ENCODE results near the gene OR5AP2. TPM values are rescaled to one million over a fixed set of nuclear protein-coding genes. Genes with fewer than 3 reads are reported as not detected.

OR5AP2 gene
- total and polyA plus RNA-seq, 2 donors (not counting 3 experiments of a cell fraction or from before 2014, with no cell fraction given) = not detected

GRCh38 chr11:56624661-56625110 lies 17.6 kb downstream of the OR5AP2 start:
- intact Hi-C loops (cut with micrococcal nuclease) = no loop called here
- Histone ChIP-seq H3K9ac (replicated peaks; ENCODE audit: extremely low read depth, insufficient read depth, low read length) (no peak overlapping the region), H3K4me1 (ENCODE audit: control insufficient read depth, extremely low read depth, insufficient read depth, low read length) (no peaks in the 10 kb centered on the region), H3K4me3 (replicated peaks in 1 of 3; ENCODE audit: insufficient read depth in 1 of 3, low read depth in 1 of 3, low read length in 3 of 3) (no peak overlapping the region), H3K27ac (ENCODE audit: insufficient read depth, low read depth, low read length) (no peak overlapping the region), H3K9me3 (replicated peaks; ENCODE audit: control insufficient read depth, insufficient read depth, low read length) (no peaks in the 10 kb centered on the region), H4K20me1 (replicated peaks; ENCODE audit: control insufficient read depth, extremely low read depth, insufficient read depth, low read length) (no peaks in the 10 kb centered on the region), H3K36me3 (ENCODE audit: control insufficient read depth in 2 of 2, extremely low read depth in 1 of 2, insufficient read depth in 2 of 2, low read length in 2 of 2) (no peaks in the 10 kb centered on the region), H3K79me2 (ENCODE audit: control insufficient read depth, insufficient read depth, low read length) (no peaks in the 10 kb centered on the region), H3K9me1 (replicated peaks; ENCODE audit: control insufficient read depth, extremely low read depth, insufficient read depth, low read length) (no peaks in the 10 kb centered on the region), H3K4me2 (ENCODE audit: insufficient read depth, low read length) (no peak overlapping the region), H2AFZ (ENCODE audit: low read depth, low read length) (no peak overlapping the region), H3K27me3 (ENCODE audit: control insufficient read depth in 2 of 2, insufficient read depth in 2 of 2, low read length in 2 of 2) (no peaks in the 10 kb centered on the region)
- FAIRE-seq = peak; percentile 15
- TF ChIP-seq EZH2 (IDR thresholded peaks at IDR 0.05; ENCODE audit: borderline replicate concordance, low read depth, low read length, severe bottlenecking) = no peak
- no peak for TF ChIP-seq POLR2A (IDR thresholded peaks at IDR 0.05; ENCODE audit: low read depth, low read length)
- no peak for TF ChIP-seq GATA2 (IDR thresholded peaks at IDR 0.05; ENCODE audit: insufficient read depth, insufficient read length, low read depth, low read length)
- TF ChIP-seq FOS (IDR thresholded peaks at IDR 0.05; ENCODE audit: borderline replicate concordance, insufficient read depth, low read length) = no peak
- no peak for TF ChIP-seq MAX (IDR thresholded peaks at IDR 0.05; ENCODE audit: insufficient read depth, insufficient read length)
- TF ChIP-seq CTCF (IDR thresholded peaks at IDR 0.05; ENCODE audit: extremely low read depth in 1 of 2, insufficient read depth in 1 of 2, low read depth in 1 of 2, low read length in 2 of 2) = no peak
- no peak for TF ChIP-seq MYC (IDR thresholded peaks at IDR 0.05; ENCODE audit: low read depth, low read length)
- no peak for TF ChIP-seq JUN (IDR thresholded peaks at IDR 0.05; ENCODE audit: borderline replicate concordance, insufficient read depth, insufficient read length, low read depth)
- TF ChIP-seq POLR2AphosphoS5 (IDR thresholded peaks at IDR 0.05; ENCODE audit: insufficient read depth, low read depth, low read length) = no peak
- DNase-seq (ENCODE audit: low read depth, low spot score) = no peak
- POLR2A ChIA-PET = no interaction called here
- CTCF ChIA-PET = no interaction called here
- dilution Hi-C loops (cut with MboI; ENCODE audit: extremely low pct_ligation_motif_present, low sequenced_read_pairs) = no loop called here
- no TSS peak for BruUV-seq (replicated peaks)

All from endothelial cell of umbilical vein (primary cell).